Measurements from ENCODE around the gene KMT2B.

GRCh38 chr19:35704218-35704617, 13.6 kb upstream of the KMT2B start, which contains the start of gene ZBTB32:
- peak; percentile 54; the same call in 1 of the 2 replicates for TF ChIP-seq USF2 (IDR thresholded peaks at IDR 0.05; ENCODE audit: low read length)
- no peak for TF ChIP-seq CTCF (IDR thresholded peaks at IDR 0.05; ENCODE audit: control extremely low read depth in 1 of 3, insufficient read depth in 1 of 3, low read depth in 1 of 3, low read length in 3 of 3)
- no peak for TF ChIP-seq RAD21 (IDR thresholded peaks at IDR 0.05 in 1 of 2, conservative IDR thresholded peaks at IDR 0.05 in 1 of 2; ENCODE audit: low read depth in 2 of 2, low read length in 2 of 2)
- no peak for TF ChIP-seq POLR2A (IDR thresholded peaks at IDR 0.05; ENCODE audit: control extremely low read depth in 1 of 2, low read depth in 2 of 2, low read length in 2 of 2)
- TF ChIP-seq TAF1 (IDR thresholded peaks at IDR 0.05; ENCODE audit: low read depth, low read length): no peak

Measured in H1 (cell line).